Upper lobe of left lung (tissue), 4 donors: ENCODE measurements around the gene ANO6.

ENCODE experiments used
- CTCF ChIP-seq, 6 experiments: fragments of 450-650 bp in 4 of 6; fragments of 200-600 bp in 2 of 6; sonication (generic) in 2 of 6; IDR thresholded peaks; one replicate each; pipeline ENCODE4 v1.5.1; 2016 to 2019; ENCODE audit warnings: antibody characterized with exemption in 6 of 6
- EP300 ChIP-seq, 4 donors: sonication (generic); formaldehyde crosslinking; IDR thresholded peaks; one replicate each; pipeline ENCODE4 v1.5.1; 2017; ENCODE audit warnings: antibody characterized with exemption in 4 of 4, control low read depth in 2 of 4
- POLR2AphosphoS5 ChIP-seq, 2 donors: sonication (generic); formaldehyde crosslinking; IDR thresholded peaks; one replicate each; pipeline ENCODE4 v1.5.1; 2017; ENCODE audit warnings: antibody characterized with exemption in 2 of 2

- TF ChIP-seq CTCF (IDR thresholded peaks at IDR 0.05) (no peak), POLR2AphosphoS5 (IDR thresholded peaks at IDR 0.05) (no peak), EP300 (IDR thresholded peaks at IDR 0.05) (no peak)
These were observed 192.8 kb downstream of the ANO6 start for GRCh38 chr12:45408729-45409114.
